HEK293T (cell line): ENCODE results near the gene HHIPL1.

Experiments
- ARNT ChIP-seq: fragments of 450-650 bp; IDR thresholded peaks from 2 replicates; pipeline ENCODE4 v1.6.1; 2017; ENCODE audit warnings: mild to moderate bottlenecking
- BHLHE40 ChIP-seq: fragments of 450-650 bp; IDR thresholded peaks from 2 replicates; pipeline ENCODE4 v1.6.1; 2016; ENCODE audit warnings: mild to moderate bottlenecking, moderate library complexity, borderline replicate concordance
- CTBP1 ChIP-seq: fragments of 450-650 bp; IDR thresholded peaks from 2 replicates; pipeline ENCODE4 v1.6.1; 2016; ENCODE audit warnings: borderline replicate concordance
- FOXA1 ChIP-seq: fragments of 450-650 bp; IDR thresholded peaks from 2 replicates; pipeline ENCODE4 v1.6.1; 2016; ENCODE audit warnings: mild to moderate bottlenecking
- FOXK2 ChIP-seq: fragments of 450-650 bp; IDR thresholded peaks from 2 replicates; pipeline ENCODE4 v1.6.1; 2016; ENCODE audit warnings: mild to moderate bottlenecking
- FOXM1 ChIP-seq: fragments of 450-650 bp; IDR thresholded peaks from 2 replicates; pipeline ENCODE4 v1.6.1; 2017; ENCODE audit warnings: mild to moderate bottlenecking, borderline replicate concordance
- HDGF ChIP-seq: fragments of 450-650 bp; IDR thresholded peaks from 2 replicates; pipeline ENCODE4 v1.6.1; 2017; ENCODE audit warnings: antibody characterized with exemption, borderline replicate concordance
- LEF1 ChIP-seq: fragments of 450-650 bp; IDR thresholded peaks from 2 replicates; pipeline ENCODE4 v1.6.1; 2017; ENCODE audit warnings: mild to moderate bottlenecking, borderline replicate concordance
- NFRKB ChIP-seq: fragments of 450-650 bp; IDR thresholded peaks from 2 replicates; pipeline ENCODE4 v1.6.1; 2016; ENCODE audit warnings: mild to moderate bottlenecking, moderate library complexity
- SP1 ChIP-seq: fragments of 450-650 bp; IDR thresholded peaks from 2 replicates; pipeline ENCODE4 v1.6.1; 2017
- SUZ12 ChIP-seq: fragments of 450-650 bp; IDR thresholded peaks from 2 replicates; pipeline ENCODE4 v1.6.1; 2016; ENCODE audit warnings: mild to moderate bottlenecking
- TARDBP ChIP-seq: fragments of 450-650 bp; IDR thresholded peaks from 2 replicates; pipeline ENCODE4 v1.6.1; 2016
- TF ChIP-seq, protein P1 (sequence below): fragments of 450-650 bp; IDR thresholded peaks from 2 replicates; pipeline ENCODE4 v1.6.1; 2016

DNA sequence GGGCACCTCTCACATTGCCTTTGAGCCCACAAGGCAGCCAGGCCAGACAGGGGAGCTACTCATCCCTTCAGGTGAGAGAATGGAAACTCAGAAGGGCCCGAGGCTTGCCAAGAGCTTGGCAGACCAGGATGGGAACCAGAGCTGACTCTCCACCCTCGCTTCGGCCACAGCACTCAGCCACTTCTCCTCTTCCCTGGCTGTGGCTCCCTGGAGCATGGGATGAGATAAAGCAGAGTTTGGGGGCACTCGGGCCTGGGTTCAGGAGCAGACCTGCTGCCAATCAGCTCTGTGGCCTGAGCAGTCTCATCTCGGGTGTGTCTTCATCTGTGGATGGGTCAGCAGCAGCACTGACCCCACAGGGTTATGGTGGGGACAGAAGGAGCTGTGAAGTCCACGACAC, 20.9 kb upstream of the HHIPL1 start:
- TF ChIP-seq SUZ12 (no peak), LEF1 (no peak), FOXK2 (no peak), FOXA1 (no peak), SP1 (no peak), CTBP1 (no peak), BHLHE40 (no peak), HDGF (no peak), NFRKB (no peak), FOXM1 (no peak), ARNT (no peak), TARDBP (no peak)
- TF ChIP-seq, protein P1, sequence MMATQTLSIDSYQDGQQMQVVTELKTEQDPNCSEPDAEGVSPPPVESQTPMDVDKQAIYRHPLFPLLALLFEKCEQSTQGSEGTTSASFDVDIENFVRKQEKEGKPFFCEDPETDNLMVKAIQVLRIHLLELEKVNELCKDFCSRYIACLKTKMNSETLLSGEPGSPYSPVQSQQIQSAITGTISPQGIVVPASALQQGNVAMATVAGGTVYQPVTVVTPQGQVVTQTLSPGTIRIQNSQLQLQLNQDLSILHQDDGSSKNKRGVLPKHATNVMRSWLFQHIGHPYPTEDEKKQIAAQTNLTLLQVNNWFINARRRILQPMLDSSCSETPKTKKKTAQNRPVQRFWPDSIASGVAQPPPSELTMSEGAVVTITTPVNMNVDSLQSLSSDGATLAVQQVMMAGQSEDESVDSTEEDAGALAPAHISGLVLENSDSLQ, result no peak
